Activated T-cell treated with anti-CD3 and anti-CD28 coated beads for 1 hour (primary cell): ENCODE results near the gene MYO15B.

ENCODE experiments used
- DNase-seq: peaks from one replicate; pipeline ENCODE4 v3.0.0-alpha.2; 2020; ENCODE audit warnings: low read depth

MYO15B gene

DNA sequence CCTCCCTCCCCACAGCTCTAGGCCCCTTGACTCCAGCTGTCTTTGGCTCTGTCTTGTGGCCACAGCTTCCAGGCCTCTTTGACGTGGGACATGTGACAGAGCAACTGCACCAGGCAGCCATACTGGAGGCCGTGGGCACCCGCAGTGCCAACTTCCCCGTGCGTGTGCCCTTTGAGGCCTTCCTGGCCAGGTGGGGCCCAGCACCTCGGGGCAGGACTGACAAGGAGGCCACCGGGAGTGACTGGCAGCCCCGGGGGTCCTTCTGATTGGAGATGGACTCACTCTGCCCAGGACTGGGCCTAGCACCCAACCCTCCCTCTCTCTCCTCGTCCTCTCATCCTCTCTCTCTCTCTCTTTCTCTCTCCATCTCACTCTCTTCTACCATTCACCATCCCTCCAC, 15.5 kb downstream of the MYO15B start:
- DNase-seq = no peak

DNA sequence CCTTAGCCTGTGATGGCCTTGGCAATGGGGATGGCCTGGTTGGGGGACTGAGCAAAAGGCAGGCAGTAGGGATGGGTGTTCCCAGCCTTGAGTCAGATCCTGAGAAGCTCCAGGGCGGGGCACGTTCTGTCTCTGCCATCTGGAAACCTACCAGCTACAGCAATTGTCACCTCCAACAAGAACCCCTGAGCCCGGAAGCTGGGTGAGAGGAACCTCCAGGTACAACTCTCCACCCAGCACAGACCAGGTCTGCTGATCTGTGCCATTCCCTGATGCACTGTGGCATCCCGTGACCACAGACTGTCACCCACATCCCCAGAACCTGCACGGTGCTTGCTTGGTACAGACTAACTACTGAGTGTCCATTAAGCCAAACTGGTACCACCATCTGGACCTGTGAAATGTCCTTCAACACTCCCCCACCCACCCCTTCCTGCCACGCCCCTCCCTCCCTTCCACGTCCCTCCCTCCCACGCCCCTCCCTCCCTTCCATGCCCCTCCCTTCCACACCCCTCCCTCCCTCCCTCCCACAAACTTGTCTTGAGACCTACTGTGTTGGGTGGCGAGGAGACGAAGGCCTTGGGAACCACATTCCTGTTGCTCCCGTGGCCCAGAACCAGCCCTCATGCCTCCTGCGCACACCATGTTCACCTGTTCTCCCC, 16.6 kb downstream of the MYO15B start:
- DNase-seq = no peak

DNA sequence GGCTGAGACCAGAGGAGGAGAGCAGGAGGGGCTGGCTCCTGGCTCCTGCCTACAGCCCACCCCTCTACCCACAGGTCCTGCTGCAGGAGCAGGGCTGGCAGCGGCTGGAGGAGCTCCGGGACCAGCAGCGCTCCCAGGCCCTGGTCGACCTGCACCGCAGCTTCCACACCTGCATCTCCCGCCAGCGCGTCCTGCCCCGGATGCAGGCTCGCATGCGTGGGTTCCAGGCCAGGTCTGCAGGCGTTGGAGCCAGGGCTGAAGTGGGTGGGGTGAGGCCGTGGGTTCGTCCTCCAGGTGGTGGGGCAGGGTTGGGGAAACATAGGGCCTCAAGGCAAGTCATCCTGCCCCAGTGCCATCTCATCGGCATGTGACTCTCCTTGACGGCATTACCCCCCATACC, 18.2 kb downstream of the MYO15B start:
- DNase-seq = no peak

DNA sequence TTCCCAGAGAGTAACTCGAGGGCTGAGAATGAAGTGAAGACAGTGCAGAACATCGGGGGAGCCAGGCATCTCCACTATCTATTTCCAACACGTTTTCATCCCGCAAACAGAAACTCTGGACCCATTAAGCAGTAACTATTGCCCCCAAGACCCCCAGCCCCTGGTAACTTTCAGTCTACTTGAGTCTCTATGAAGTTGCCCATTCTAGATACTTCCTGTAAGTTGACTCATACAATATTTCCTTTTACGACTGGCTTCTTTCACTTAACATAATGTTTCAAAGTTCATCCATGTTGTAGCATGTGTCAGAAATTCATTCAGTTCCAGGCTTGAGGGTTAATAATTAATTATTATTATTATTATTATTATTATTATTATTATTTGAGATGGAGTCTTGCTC, 19.5 kb downstream of the MYO15B start:
- no peak for DNase-seq

DNA sequence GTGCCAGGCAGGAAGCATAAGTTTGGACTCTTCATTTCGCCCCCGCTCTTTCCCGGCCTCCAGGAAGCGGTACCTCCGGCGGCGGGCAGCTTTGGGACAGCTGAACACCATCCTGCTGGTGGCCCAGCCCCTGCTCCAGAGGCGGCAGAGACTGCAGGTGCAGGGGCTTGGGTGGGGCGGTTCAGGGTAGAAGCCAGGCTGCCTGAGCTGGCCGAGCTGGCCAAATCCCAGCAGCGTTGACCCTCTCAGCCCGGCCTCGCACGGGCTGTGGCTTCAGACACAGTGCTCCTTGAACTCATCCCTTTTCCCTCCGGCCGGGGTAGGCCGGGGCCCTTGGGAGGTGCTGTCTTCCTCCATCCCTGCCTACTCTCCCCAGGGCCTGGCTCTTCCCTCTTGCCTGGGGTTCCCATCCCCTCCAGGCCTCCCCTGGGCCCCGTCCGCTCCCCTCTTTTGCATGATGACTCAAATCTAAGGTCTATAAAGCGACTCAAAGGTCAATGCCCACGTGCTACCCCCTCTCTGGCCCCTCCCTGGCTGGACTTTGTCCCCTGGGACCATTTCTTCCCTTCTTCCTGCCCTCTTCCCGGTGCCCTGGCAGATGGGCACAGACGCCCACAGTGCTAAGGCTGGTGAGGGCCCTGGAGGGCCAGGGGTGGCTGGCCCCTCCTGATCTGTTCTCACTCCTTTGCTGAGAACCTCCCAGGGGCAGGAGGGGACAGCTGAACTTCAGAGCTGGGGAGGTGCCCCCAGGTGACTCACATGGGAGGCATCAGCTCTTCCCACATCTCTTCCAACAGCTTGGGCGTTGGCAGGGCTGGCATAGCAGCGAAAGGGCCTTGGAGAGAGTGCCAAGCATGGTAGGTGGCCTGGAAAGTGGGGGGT, 22.7 kb downstream of the MYO15B start:
- DNase-seq = no peak

DNA sequence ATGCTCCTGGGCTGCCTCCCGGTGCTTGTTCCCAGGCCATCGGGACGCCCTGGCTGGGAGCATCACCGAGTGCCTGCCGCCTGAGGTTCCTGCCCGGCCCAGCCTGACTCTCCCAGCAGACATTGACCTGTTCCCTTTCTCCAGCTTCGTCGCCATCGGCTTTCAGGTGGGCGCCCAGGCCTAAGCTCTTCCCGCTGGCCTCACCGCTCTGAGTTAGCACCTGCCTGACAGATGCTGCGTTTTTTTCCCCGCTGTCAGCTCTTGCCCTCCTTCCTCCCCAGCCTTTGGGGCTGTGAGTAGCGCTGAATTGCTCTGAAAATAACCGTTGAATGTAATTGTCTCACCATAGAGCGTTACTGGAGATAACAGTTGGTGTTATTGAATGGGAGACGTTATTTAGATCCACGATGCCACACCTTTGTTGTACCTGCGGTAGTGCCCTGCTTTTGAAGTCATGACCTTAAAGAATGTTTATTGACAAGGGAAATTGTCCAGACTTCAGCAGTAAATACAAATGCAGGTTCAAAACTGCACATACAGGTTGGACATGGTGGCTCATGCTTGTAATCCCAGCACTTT, 24.3 kb downstream of the MYO15B start:
- no peak for DNase-seq

DNA sequence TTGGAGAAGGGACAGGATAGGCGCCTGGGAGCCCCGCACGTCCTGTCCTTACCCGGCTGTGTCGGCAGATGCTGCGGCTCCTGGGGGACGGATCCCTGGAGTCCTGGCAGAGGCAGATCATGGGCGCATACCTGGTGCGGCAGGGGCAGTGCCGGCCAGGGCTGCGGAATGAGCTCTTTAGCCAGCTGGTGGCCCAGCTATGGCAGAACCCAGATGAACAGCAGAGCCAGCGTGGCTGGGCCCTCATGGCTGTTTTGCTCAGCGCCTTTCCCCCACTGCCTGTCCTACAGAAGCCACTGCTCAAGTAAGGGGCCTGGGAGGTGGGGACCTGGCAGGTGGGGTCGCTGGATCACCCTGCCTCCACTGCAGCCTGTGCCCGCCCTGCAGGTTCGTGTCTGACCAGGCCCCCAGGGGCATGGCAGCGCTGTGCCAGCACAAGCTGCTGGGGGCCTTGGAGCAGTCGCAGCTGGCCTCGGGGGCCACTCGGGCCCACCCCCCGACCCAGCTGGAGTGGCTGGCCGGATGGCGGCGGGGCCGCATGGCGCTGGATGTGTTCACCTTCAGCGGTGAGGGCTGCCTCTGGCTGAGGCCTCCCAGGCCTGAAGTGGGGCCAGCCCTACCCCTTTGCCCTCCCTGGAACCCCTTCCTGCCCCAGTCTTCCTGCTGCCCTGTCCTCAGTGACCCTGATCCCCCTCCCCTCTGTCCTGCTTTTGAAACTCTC, 25.5 kb downstream of the MYO15B start:
- DNase-seq = no peak

DNA sequence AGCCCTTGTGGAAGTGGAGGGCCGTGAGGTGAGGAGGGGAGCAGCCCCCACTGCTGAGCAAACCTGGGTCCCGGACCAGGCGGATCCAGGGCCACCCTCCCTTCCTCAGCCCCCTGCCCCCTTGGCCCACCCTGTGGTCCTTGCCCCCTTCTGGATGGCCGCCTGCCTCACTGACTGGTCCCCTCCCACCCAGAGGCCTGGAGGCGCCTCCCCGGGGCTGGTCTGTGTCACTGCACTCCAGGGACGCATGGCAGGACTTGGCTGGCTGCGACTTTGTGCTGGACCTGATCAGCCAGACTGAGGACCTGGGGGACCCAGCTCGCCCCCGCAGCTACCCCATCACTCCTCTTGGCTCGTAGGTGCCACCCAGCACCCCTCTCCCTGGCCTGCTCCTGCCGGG, 26.4 kb downstream of the MYO15B start:
- no peak for DNase-seq

DNA sequence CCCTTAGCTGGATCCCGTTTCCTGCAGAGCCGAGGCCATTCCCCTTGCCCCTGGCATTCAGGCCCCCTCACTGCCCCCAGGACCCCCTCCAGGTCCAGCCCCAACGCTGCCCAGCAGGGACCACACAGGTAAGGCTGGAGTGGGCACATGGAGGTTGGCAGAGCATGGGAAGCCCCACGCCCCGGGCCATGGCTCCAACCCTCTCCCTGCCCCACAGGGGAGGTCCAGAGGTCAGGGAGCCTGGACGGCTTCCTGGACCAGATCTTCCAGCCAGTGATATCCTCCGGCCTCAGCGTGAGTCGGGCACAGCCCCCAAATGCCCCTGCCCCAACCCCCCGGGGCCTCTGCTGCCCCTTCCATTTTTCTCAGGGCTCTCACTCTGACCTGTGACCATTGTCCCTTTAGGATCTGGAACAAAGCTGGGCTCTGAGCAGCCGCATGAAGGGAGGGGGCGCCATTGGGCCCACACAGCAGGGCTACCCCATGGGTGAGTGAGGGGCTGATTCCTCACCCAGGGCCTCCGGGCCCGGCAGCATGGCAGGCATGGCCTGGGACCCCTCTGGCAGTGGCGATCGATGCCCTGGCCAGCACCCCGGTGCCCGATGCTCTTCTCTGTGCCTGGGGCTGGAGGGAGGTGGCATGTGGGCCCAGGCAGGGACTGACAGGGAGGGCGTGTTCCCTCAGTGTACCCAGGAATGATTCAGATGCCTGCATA, 27.1 kb downstream of the MYO15B start:
- no peak for DNase-seq

DNA sequence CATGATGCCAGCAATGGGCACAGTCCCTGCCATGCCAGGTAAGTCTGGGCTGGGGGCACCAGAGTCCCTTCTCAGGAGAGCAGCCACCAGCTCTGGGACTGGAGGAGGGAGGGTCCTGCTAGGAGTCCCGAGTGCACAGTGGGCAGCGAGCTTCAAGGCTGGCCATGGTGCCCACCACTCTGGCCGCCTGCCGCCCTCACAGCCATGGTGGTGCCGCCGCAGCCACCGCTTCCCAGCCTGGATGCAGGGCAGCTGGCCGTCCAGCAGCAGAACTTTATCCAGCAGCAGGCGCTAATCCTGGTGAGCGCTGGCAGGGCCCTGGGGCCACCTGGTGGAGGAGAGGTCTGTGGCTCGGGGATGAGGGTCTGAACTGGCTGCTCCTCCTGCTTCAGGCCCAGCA, 27.7 kb downstream of the MYO15B start:
- no peak for DNase-seq

DNA sequence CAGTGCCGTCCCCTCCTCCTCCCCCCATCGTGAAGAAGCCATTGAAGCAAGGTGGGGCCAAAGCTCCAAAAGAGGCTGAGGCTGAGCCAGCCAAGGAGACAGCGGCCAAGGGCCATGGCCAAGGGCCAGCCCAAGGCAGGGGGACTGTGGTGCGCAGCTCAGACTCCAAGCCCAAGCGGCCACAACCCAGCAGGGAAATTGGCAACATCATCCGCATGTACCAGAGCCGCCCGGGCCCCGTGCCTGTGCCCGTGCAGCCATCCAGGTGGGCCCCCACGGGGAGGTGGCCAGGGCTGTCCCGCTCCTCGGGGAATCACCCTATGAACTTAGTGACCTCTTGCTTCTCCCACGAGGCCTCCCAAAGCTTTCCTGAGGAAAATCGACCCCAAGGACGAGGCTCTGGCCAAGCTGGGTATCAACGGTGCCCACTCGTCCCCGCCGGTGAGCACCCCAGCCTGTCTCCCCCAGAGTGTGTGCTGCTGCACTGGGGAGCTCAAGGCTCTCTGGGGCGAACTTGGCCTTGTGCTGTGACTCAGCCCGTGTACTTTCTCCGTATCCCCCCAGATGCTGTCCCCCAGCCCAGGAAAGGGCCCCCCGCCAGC, 29.0 kb downstream of the MYO15B start:
- no peak for DNase-seq

DNA sequence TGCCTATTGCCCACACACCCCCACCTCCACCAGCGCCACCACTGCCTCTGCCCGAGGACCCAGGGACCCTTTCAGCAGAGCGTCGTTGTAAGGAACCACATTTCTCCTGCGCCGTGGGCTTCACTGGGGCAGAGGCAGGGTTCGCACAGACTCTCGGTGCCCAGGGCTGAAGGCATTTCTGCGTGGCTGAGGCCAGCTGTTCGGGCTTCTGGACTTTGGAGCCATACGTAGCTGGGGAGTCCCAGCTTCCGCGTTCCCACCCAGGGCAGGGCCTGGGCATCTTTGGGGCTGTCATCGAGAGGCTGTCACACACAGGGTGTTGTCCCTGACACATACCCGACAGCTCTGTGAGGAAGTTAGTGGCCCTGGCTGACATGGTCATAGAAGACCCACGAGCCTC, 29.6 kb downstream of the MYO15B start:
- no peak for DNase-seq

DNA sequence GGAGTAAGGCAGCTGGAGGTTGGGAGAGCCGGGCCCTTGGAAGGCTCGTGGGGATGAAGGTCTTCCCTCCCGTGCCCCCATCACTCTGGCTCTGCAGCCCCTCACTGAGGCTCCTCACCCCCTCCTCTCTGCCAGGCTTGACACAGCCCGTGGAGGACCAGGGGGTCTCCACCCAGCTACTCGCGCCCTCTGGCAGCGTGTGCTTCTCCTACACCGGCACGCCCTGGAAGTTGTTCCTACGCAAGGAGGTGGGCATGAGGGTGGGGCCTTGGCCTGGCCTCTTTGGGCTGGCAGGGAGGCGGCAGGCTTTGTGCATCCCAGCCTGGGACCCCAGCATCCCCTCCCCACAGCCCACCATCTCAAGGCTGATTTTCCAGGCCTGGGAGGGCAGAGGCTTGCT, 30.1 kb downstream of the MYO15B start:
- DNase-seq = no peak

DNA sequence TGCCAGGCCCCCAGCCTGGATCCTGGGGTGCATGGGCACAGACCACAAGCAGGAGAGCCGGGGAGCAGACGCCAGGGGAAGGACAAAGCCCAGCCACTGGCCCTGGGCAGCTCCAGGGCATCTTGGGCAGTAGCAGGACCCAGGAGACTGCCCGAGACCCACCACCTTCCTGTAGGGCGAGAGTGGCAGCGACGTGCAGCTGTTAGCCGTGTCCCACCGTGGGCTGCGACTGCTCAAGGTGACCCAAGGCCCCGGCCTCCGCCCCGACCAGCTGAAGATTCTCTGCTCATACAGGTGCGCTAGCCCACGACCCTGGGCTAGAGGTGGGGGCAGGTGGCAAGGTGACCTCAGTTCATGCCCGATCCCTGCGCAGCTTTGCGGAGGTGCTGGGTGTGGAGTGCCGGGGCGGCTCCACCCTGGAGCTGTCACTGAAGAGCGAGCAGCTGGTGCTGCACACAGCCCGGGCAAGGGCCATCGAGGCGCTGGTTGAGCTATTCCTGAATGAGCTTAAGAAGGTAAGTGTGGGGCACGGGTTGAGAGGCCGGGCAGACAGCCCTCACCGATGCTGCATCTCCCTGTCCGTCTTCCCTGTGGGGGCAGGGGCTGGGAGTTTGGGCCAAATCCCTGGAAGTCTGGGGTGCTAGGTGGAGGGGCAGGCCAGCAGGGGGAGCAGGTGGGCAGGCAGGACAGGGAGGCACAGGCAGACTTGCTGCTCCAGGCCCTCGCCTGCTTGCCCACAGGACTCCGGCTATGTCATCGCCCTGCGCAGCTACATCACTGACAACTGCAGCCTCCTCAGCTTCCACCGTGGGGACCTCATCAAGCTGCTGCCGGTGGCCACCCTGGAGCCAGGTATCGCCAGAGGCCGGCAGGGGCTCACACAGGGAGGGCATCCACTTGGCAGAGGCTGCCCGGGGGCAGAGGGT, 32.2 kb downstream of the MYO15B start:
- no peak for DNase-seq

DNA sequence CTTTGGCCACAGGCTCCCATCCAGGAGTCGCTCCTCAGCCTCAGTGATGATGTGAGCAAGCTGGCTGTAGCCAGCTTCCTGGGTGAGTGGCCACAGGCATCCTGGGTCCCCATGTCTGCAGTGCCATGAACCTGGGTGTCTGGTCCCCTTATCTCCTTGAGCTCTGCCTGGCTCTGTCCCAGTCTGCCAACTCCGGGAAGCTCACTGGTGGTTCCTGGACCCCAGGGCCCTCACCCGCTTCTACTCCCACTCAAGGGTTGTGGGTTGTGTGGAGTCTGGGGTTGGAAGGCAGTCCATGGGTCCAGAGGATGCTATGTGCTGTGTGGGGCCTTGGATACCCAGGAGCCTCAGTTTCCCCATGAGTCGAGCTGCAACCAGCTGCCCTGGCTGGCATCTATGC, 33.9 kb downstream of the MYO15B start:
- DNase-seq = no peak

DNA sequence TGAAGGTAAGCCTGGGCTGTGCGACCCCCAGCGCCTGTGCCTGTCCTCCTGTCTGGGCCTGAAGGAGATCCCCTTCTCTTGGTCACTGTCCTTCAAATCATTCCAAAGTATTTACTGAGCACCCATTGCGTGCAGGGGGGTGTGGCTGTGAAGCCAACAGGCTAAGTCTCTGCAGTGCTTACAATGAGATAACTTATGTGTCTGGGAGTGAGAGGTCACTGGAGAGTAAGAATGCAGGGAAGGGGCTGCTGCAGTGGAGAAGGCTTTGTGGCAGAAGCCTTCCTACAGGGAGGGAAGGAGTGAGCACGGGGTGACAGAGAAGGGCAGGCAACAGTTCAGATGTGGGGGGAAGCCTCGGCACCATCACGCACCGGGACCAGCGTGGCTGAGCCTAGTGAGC, 34.5 kb downstream of the MYO15B start:
- no peak for DNase-seq

DNA sequence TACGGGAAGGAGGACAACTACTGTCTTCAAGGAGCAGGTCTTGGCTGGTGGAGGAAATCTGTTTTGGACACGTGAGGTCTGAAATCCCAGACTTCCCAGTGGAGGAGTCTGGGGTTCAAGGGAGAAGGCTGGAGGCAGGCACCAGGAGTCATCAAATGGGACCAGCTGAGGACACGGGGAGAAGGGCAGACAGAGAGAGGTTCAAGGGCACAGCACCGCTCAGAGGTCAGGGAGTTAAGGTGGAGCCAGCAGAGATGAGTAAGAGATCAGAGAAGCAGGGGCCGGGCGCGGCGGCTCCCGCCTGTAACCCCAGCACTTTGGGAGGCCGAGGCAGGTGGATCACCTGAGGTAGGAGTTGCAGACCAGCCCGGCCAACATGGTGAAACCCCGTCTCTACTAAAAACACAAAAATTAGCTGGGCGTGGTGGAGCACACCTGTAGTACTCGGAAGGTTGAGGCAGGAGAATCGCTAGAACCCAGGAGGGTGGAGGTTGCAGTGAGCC, 35.2 kb downstream of the MYO15B start:
- DNase-seq = no peak

DNA sequence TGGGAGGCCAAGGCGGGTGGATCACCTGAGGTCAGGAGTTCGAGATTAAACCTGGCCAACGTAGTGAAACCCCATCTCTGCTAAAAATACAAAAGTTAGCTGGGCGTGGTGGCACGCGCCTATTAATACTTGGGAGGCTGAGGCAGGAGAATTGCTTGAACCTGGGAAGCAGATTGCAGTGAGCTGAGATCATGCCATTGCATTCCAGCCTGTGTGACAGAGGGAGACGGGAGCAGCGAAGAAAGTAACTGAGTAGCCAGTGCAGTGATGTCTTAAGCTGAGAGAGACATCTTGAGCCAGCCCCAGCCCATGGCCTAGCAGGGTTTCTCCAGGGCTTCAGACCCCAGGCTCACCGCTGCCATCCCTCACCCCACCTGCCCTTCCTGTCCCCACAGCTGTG, 35.8 kb downstream of the MYO15B start:
- no peak for DNase-seq

DNA sequence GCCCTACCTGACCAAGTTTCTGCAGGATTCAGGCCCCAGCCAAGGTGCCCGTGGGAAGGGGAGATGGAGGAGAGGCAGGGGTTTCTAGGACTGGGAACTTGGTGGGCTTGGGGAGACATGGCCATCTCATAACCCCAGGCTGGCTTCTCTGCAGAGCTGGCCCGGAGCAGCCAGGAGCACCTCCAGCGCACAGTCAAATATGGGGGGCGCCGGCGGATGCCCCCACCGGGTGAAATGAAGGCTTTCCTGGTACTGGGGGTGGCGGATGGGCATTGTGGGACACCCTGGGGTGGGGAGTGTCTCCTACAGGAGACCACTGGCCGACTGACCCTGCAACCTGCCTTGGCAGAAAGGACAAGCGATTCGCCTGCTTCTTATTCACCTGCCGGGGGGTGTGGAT, 36.4 kb downstream of the MYO15B start:
- no peak for DNase-seq

DNA sequence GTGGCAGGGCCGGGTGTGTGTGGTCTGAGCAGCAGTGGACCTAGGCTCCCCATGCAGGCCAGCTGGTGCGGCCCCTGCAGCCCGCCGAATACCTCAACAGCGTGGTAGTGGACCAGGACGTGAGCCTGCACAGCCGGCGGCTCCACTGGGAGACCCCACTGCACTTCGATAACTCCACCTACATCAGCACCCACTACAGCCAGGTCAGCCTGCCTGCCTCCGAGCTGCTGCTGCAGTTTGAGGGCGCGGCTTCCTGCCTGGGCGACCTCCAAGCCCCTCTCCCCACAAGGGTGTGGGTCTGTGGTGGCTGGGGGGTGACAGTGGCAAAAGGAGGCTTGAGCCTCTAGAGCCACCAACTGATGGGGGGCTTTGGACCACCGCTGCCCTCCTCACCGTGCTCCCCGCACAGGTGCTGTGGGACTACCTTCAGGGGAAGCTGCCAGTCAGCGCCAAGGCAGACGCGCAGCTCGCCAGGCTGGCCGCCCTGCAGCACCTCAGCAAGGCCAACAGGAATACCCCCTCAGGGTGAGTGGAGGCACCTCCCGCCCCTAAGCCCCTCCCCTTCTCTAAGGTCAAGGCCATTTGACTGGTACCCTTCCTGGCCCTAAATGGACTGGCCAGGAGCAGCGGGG, 37.2 kb downstream of the MYO15B start:
- DNase-seq = no peak
